Activated naive CD8-positive, alpha-beta T cell treated with anti-CD3 and anti-CD28 coated beads for 36 hours (primary cell): Measurements from ENCODE around the gene STMN3. TPM values are rescaled to one million over a fixed set of nuclear protein-coding genes. Genes with fewer than 3 reads are reported as not detected.
"Not testable (repeated sequence)": the region's sequence is repeated elsewhere in the genome, so short reads cannot be mapped to it uniquely, and the experiment has no call there.

ENCODE experiments used
- DNase-seq: peaks from one replicate; pipeline ENCODE4 v3.0.0; 2021
- H3K27ac Mint-ChIP-seq: one replicate; pipeline ENCODE4 v1.8.0; 2022; ENCODE audit warnings: mild to moderate bottlenecking, moderate library complexity, mixed read lengths
- H3K27me3 Mint-ChIP-seq: one replicate; pipeline ENCODE4 v1.8.0; 2022; ENCODE audit warnings: mild to moderate bottlenecking, mixed read lengths
- H3K36me3 Mint-ChIP-seq: one replicate; pipeline ENCODE4 v1.8.0; 2021; ENCODE audit warnings: mild to moderate bottlenecking, mixed read lengths
- H3K4me1 Mint-ChIP-seq: one replicate; pipeline ENCODE4 v1.8.0; 2021; ENCODE audit warnings: mixed read lengths
- H3K4me3 Mint-ChIP-seq: one replicate; pipeline ENCODE4 v1.8.0; 2022; ENCODE audit warnings: mild to moderate bottlenecking, moderate library complexity, mixed read lengths
- H3K9me3 Mint-ChIP-seq: one replicate; pipeline ENCODE4 v1.8.0; 2022; ENCODE audit warnings: mixed read lengths
- total RNA-seq, 2 experiments: library from RNA; stranded (reverse); gene quantifications; one replicate each; pipeline ENCODE4 v1.2.3, GENCODE V29; 2021

Gene STMN3
- total RNA-seq, 2 experiments from 2014 or later = 10.2 to 11.7 TPM

GRCh38 chr20:63641792-63642523 is 11.3 kb downstream of the STMN3 start:
- DNase-seq = peak; percentile 98
- Mint-ChIP-seq H3K27ac (peak overlapping the region; percentile 68), H3K36me3 (peaks cover 3% of the 10 kb centered on the region), H3K9me3 (peaks cover 1% of the 10 kb centered on the region), H3K27me3 (no peaks in the 10 kb centered on the region), H3K4me1 (peaks cover 29% of the 10 kb centered on the region), H3K4me3 (peak overlapping the region; percentile 75)

GRCh38 chr20:63641146-63641791 is 12.0 kb downstream of the STMN3 start:
- H3K4me3 Mint-ChIP-seq = peak overlapping the region; percentile 75
- H3K9me3 Mint-ChIP-seq = peaks cover 1% of the 10 kb centered on the region
- H3K27ac Mint-ChIP-seq = peak overlapping the region; percentile 80
- peaks cover 31% of the 10 kb centered on the region for H3K4me1 Mint-ChIP-seq
- peak; percentile 71 for DNase-seq
- H3K27me3 Mint-ChIP-seq = no peaks in the 10 kb centered on the region
- H3K36me3 Mint-ChIP-seq = peaks cover 3% of the 10 kb centered on the region

- peak overlapping the region; percentile 92 for H3K4me3 Mint-ChIP-seq
- H3K9me3 Mint-ChIP-seq, DNase-seq, H3K36me3 Mint-ChIP-seq, H3K27me3 Mint-ChIP-seq: not testable (repeated sequence)
- H3K4me1 Mint-ChIP-seq = peaks cover 35% of the 10 kb centered on the region
- H3K27ac Mint-ChIP-seq = peak overlapping the region; percentile 76
These were observed 12.5 kb downstream of the STMN3 start for GRCh38 chr20:63640686-63641085.

GRCh38 chr20:63640086-63640485 is 13.1 kb downstream of the STMN3 start:
- Mint-ChIP-seq H3K4me1 (peaks cover 40% of the 10 kb centered on the region), H3K27me3 (no peaks in the 10 kb centered on the region), H3K4me3 (peak overlapping the region; percentile 92), H3K27ac (peak overlapping the region; percentile 98), H3K9me3 (peaks cover 1% of the 10 kb centered on the region), H3K36me3 (peaks cover 3% of the 10 kb centered on the region)
- no peak for DNase-seq

GRCh38 chr20:63639093-63639975 is 13.9 kb downstream of the STMN3 start:
- H3K4me1 Mint-ChIP-seq = peaks cover 46% of the 10 kb centered on the region
- peak; percentile 81 for DNase-seq
- peaks cover 1% of the 10 kb centered on the region for H3K9me3 Mint-ChIP-seq
- peak overlapping the region; percentile 92 for H3K4me3 Mint-ChIP-seq
- peaks cover 3% of the 10 kb centered on the region for H3K36me3 Mint-ChIP-seq
- peak overlapping the region; percentile 98 for H3K27ac Mint-ChIP-seq
- H3K27me3 Mint-ChIP-seq = no peaks in the 10 kb centered on the region

- H3K27me3 Mint-ChIP-seq = no peaks in the 10 kb centered on the region
- no peak overlapping the region for H3K4me3 Mint-ChIP-seq
- peaks cover 56% of the 10 kb centered on the region for H3K4me1 Mint-ChIP-seq
These were observed 16.2 kb downstream of the STMN3 start for GRCh38 chr20:63636752-63637628.

GRCh38 chr20:63635431-63636141 is 17.6 kb downstream of the STMN3 start:
- H3K4me1 Mint-ChIP-seq = peaks cover 64% of the 10 kb centered on the region

More at GRCh38 chr20:63636752-63637628, 16.2 kb downstream of the STMN3 start:
- Mint-ChIP-seq H3K27ac (peak overlapping the region; percentile 65), H3K9me3 (peaks cover 1% of the 10 kb centered on the region), H3K36me3 (peaks cover 3% of the 10 kb centered on the region)
- DNase-seq = no peak

GRCh38 chr20:63633732-63634131 is 19.5 kb downstream of the STMN3 start:
- Mint-ChIP-seq H3K4me3 (no peak overlapping the region), H3K27me3 (no peaks in the 10 kb centered on the region), H3K9me3 (peaks cover 1% of the 10 kb centered on the region), H3K27ac (peak overlapping the region; percentile 39), H3K36me3 (peaks cover 18% of the 10 kb centered on the region), H3K4me1 (peaks cover 65% of the 10 kb centered on the region)
- no peak for DNase-seq

More at GRCh38 chr20:63635431-63636141, 17.6 kb downstream of the STMN3 start:
- Mint-ChIP-seq H3K9me3 (peaks cover 1% of the 10 kb centered on the region), H3K4me3 (peak overlapping the region; percentile 50), H3K27me3 (no peaks in the 10 kb centered on the region), H3K36me3 (peaks cover 5% of the 10 kb centered on the region), H3K27ac (peak overlapping the region; percentile 89)
- DNase-seq = peak; percentile 75

- Mint-ChIP-seq H3K4me1 (peaks cover 53% of the 10 kb centered on the region), H3K27ac (peak overlapping the region; percentile 39), H3K36me3 (peaks cover 22% of the 10 kb centered on the region)
- not testable (repeated sequence) for H3K4me3 Mint-ChIP-seq, H3K9me3 Mint-ChIP-seq, H3K27me3 Mint-ChIP-seq, DNase-seq
These were observed 21.8 kb downstream of the STMN3 start for GRCh38 chr20:63631426-63631825.

- not testable (repeated sequence) for H3K27me3 Mint-ChIP-seq, DNase-seq, H3K4me3 Mint-ChIP-seq, H3K9me3 Mint-ChIP-seq
- peaks cover 52% of the 10 kb centered on the region for H3K4me1 Mint-ChIP-seq
- peak overlapping the region; percentile 39 for H3K27ac Mint-ChIP-seq
- peaks cover 22% of the 10 kb centered on the region for H3K36me3 Mint-ChIP-seq
These were observed 22.3 kb downstream of the STMN3 start for GRCh38 chr20:63630956-63631355.

- H3K27me3 Mint-ChIP-seq = no peaks in the 10 kb centered on the region
- H3K4me3 Mint-ChIP-seq = peak overlapping the region; percentile 96
- H3K36me3 Mint-ChIP-seq = peaks cover 25% of the 10 kb centered on the region
- peaks cover 39% of the 10 kb centered on the region for H3K4me1 Mint-ChIP-seq
- DNase-seq = peak; percentile 76
- peak overlapping the region; percentile 93 for H3K27ac Mint-ChIP-seq
- H3K9me3 Mint-ChIP-seq = no peaks in the 10 kb centered on the region
These were observed 24.8 kb downstream of the STMN3 start for GRCh38 chr20:63628246-63628975.

- no peak for DNase-seq
- H3K4me3 Mint-ChIP-seq = peak overlapping the region; percentile 96
- H3K27ac Mint-ChIP-seq = peak overlapping the region; percentile 93
- no peaks in the 10 kb centered on the region for H3K9me3 Mint-ChIP-seq
- peaks cover 27% of the 10 kb centered on the region for H3K36me3 Mint-ChIP-seq
- H3K4me1 Mint-ChIP-seq = peaks cover 36% of the 10 kb centered on the region
- H3K27me3 Mint-ChIP-seq = no peaks in the 10 kb centered on the region
These were observed 25.4 kb downstream of the STMN3 start for GRCh38 chr20:63627751-63628245.
